Measurements from ENCODE around the gene HUWE1. TPM values are rescaled to one million over a fixed set of nuclear protein-coding genes. Genes with fewer than 3 reads are reported as not detected.
A peak's percentile ranks its signal among the peaks of the same experiment; 100 is the strongest.

HUWE1 gene
- total RNA-seq, 1 experiment from 2014 or later = 376 TPM

DNA sequence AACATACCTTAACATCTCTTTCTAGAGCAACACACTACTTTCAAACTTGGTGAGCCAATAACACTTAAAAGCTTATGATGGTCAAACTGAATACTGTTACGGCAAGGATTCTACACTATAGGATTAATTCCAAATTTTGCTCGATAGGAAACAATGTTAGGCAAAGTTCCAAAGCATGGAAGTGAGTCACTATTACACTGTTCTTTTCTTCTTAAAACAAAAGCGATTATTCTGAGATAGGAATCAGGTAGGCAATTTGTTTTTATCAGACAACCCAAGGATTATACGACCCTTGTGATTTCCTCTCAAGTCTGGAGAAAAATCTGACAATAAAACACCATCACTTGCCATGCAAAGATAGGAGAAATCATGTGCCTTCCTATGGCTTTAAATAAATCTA, 81.5 kb downstream of the HUWE1 start:
- intact Hi-C loops (cut with micrococcal nuclease; ENCODE audit: unreplicated experiment) = no loop called here
- peaks cover 75% of the 10 kb centered on the region for H3K36me3 Mint-ChIP-seq (ENCODE audit: insufficient read depth, unreplicated experiment)
- H3K4me3 Mint-ChIP-seq (ENCODE audit: low read depth, unreplicated experiment) = no peak overlapping the region
- H3K9me3 Mint-ChIP-seq (ENCODE audit: low read depth, unreplicated experiment) = no peaks in the 10 kb centered on the region
- DNase-seq = no peak
- BruUV-seq (replicated peaks) = no TSS peak
- H3K27me3 Mint-ChIP-seq (ENCODE audit: unreplicated experiment) = no peaks in the 10 kb centered on the region
- TF ChIP-seq, protein P1, sequence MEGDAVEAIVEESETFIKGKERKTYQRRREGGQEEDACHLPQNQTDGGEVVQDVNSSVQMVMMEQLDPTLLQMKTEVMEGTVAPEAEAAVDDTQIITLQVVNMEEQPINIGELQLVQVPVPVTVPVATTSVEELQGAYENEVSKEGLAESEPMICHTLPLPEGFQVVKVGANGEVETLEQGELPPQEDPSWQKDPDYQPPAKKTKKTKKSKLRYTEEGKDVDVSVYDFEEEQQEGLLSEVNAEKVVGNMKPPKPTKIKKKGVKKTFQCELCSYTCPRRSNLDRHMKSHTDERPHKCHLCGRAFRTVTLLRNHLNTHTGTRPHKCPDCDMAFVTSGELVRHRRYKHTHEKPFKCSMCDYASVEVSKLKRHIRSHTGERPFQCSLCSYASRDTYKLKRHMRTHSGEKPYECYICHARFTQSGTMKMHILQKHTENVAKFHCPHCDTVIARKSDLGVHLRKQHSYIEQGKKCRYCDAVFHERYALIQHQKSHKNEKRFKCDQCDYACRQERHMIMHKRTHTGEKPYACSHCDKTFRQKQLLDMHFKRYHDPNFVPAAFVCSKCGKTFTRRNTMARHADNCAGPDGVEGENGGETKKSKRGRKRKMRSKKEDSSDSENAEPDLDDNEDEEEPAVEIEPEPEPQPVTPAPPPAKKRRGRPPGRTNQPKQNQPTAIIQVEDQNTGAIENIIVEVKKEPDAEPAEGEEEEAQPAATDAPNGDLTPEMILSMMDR (IDR thresholded peaks at IDR 0.05; ENCODE audit: unreplicated experiment) = no peak
- CTCF ChIA-PET = no interaction called here
- no peak overlapping the region for H3K27ac Mint-ChIP-seq (ENCODE audit: unreplicated experiment)
- peaks cover under 1% of the 10 kb centered on the region for H3K4me1 Mint-ChIP-seq (ENCODE audit: low read depth, unreplicated experiment)

DNA sequence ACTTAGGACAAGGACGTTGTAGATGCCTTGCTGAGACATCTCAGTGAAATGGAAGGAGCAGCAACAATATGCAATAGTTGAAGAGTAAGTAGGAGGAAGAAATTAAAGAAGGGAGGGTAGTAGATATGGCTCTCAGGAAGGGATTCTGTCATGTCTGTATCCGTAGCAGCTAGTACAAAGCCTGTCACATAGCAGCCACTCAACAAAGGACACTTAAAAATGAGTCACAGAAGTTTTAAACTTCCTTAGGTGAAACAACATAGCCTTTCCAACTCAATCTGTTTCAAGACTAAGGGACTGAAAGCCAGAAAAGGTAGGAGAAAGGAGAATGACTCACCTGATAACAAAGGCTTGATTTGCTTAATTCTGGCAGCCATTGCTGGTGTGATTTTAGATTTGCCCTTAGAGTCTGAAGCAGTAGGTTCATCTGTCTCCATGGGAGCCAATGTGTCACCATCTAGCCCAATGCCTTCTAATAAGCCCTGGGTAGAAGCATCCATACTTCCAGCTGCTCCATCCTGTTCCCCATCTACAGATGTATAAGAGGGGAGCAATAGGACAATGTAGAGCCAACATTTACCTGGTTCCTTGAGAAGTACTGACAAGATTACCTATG, 86.6 kb downstream of the HUWE1 start:
- Mint-ChIP-seq H3K4me1 (ENCODE audit: low read depth, unreplicated experiment) (peaks cover 17% of the 10 kb centered on the region), H3K4me3 (ENCODE audit: low read depth, unreplicated experiment) (no peak overlapping the region), H3K27me3 (ENCODE audit: unreplicated experiment) (no peaks in the 10 kb centered on the region), H3K27ac (ENCODE audit: unreplicated experiment) (peak overlapping the region; percentile 56), H3K9me3 (ENCODE audit: low read depth, unreplicated experiment) (no peaks in the 10 kb centered on the region), H3K36me3 (ENCODE audit: insufficient read depth, unreplicated experiment) (peaks cover 57% of the 10 kb centered on the region)
- CTCF ChIA-PET = no interaction called here
- intact Hi-C loops (cut with micrococcal nuclease; ENCODE audit: unreplicated experiment) = no loop called here
- DNase-seq = no peak
- no TSS peak for BruUV-seq (replicated peaks)
- TF ChIP-seq, protein P1 (IDR thresholded peaks at IDR 0.05; ENCODE audit: unreplicated experiment) = no peak

DNA sequence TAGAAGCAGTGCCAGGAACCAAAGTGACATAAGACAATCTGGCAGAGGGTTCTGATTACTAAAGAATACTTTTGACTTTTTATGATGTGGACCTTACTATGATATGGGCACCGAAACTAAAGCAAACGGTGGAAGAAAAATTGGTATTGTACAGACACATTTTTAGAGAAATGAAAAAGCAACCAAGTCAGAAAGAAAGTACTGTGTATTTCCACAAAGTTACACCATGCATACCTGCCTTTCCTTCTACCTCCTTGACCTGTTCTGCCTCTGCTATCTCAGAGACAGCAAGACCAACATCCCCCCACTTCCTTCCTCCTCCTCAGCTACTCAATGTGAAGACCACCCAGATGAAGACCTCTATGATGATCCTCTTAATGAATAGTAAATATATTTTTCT, 88.3 kb downstream of the HUWE1 start:
- TF ChIP-seq, protein P1 (IDR thresholded peaks at IDR 0.05; ENCODE audit: unreplicated experiment) = no peak
- H3K4me3 Mint-ChIP-seq (ENCODE audit: low read depth, unreplicated experiment) = no peak overlapping the region
- BruUV-seq (replicated peaks) = no TSS peak
- CTCF ChIA-PET = no interaction called here
- intact Hi-C loops (cut with micrococcal nuclease; ENCODE audit: unreplicated experiment) = no loop called here
- peaks cover 17% of the 10 kb centered on the region for H3K4me1 Mint-ChIP-seq (ENCODE audit: low read depth, unreplicated experiment)
- H3K36me3 Mint-ChIP-seq (ENCODE audit: insufficient read depth, unreplicated experiment) = peaks cover 61% of the 10 kb centered on the region
- no peaks in the 10 kb centered on the region for H3K27me3 Mint-ChIP-seq (ENCODE audit: unreplicated experiment)
- DNase-seq = no peak
- H3K27ac Mint-ChIP-seq (ENCODE audit: unreplicated experiment) = no peak overlapping the region
- no peaks in the 10 kb centered on the region for H3K9me3 Mint-ChIP-seq (ENCODE audit: low read depth, unreplicated experiment)

DNA sequence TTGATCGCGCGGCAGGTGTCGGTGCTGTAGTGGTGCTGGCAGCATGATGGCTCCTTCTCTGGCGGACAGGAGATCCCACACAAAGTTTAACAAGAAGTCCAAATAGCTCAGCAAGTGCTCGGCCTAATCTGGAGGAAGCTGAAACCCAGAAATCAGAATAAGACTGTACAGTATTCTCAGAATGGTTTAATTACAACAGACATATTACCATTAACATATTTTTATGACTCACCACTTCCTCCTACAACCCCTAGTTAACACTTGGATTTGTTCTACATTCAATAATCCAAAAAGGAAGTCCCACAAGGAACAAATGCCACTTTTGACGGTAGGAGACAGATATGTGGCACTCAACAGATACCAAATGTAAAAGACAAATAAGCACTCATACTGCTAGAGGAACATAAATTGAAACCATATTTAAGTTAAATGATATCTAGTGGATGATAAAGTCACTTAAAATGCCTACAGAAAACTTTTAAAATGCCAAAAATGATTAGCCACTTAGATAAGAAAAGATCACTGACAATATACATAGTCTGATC, 91.2 kb downstream of the HUWE1 start:
- intact Hi-C loops (cut with micrococcal nuclease; ENCODE audit: unreplicated experiment) = no loop called here
- DNase-seq = no peak
- Mint-ChIP-seq H3K4me3 (ENCODE audit: low read depth, unreplicated experiment) (no peak overlapping the region), H3K27me3 (ENCODE audit: unreplicated experiment) (no peaks in the 10 kb centered on the region), H3K36me3 (ENCODE audit: insufficient read depth, unreplicated experiment) (peaks cover 63% of the 10 kb centered on the region), H3K9me3 (ENCODE audit: low read depth, unreplicated experiment) (no peaks in the 10 kb centered on the region), H3K27ac (ENCODE audit: unreplicated experiment) (peak overlapping the region; percentile 33), H3K4me1 (ENCODE audit: low read depth, unreplicated experiment) (peaks cover 17% of the 10 kb centered on the region)
- TF ChIP-seq, protein P1 (IDR thresholded peaks at IDR 0.05; ENCODE audit: unreplicated experiment) = no peak
- no TSS peak for BruUV-seq (replicated peaks)
- CTCF ChIA-PET = interaction anchor here (1.0 kb wide), 1 partner anchor 33 kb away, joined by 3 read pairs; no protein-coding TSS in a partner anchor

All from Calu3 (cell line).